Neuronal stem cell (in vitro differentiated cells): ENCODE data around the gene RASSF8.
A peak's percentile ranks its signal among the peaks of the same experiment; 100 is the strongest.

Experiments used
- DNase-seq: peaks from one replicate; pipeline ENCODE4 v3.0.0-alpha.2; 2013; ENCODE audit warnings: low spot score
- H2AFZ ChIP-seq: one replicate; pipeline ENCODE4 v1.6.1; 2013; ENCODE audit warnings: mild to moderate bottlenecking, low read length, inconsistent platforms
- H2AK5ac ChIP-seq: 2 replicates; pipeline ENCODE4 v1.6.1; 2013; ENCODE audit warnings: low read depth, mild to moderate bottlenecking, inconsistent platforms, low read length, moderate library complexity, mixed read lengths
- H2BK120ac ChIP-seq: 2 replicates; pipeline ENCODE4 v1.6.1; 2013; ENCODE audit warnings: low read depth, mild to moderate bottlenecking, inconsistent platforms, low read length, moderate library complexity, mixed read lengths
- H2BK12ac ChIP-seq: one replicate; pipeline ENCODE4 v1.6.1; 2013; ENCODE audit warnings: low read length, inconsistent platforms
- H2BK15ac ChIP-seq: 2 replicates; pipeline ENCODE4 v1.6.1; 2013; ENCODE audit warnings: mild to moderate bottlenecking, low read length, inconsistent platforms, mixed read lengths
- H2BK5ac ChIP-seq: one replicate; pipeline ENCODE4 v1.6.1; 2013; ENCODE audit warnings: inconsistent platforms, mild to moderate bottlenecking, low read length, moderate library complexity
- H3K14ac ChIP-seq: one replicate; pipeline ENCODE4 v1.6.1; 2013; ENCODE audit warnings: low read length, inconsistent platforms
- H3K18ac ChIP-seq: 2 replicates; pipeline ENCODE4 v1.6.1; 2013; ENCODE audit warnings: low read length, inconsistent platforms
- H3K23ac ChIP-seq: 2 replicates; pipeline ENCODE4 v1.6.1; 2013; ENCODE audit warnings: low read depth, mild to moderate bottlenecking, mixed read lengths, low read length, inconsistent platforms; ENCODE audit not compliant: poor library complexity
- H3K27ac ChIP-seq: replicated peaks from 3 replicates; pipeline ENCODE4 v1.5.1; 2013; ENCODE audit warnings: low read length, inconsistent platforms
- H3K27me3 ChIP-seq, 3 experiments: 2 replicates each; pipeline ENCODE4 v1.6.1; 2013; ENCODE audit warnings: low read length in 3 of 3, mild to moderate bottlenecking in 2 of 3, inconsistent platforms in 1 of 3, low read depth in 1 of 3, mixed read lengths in 1 of 3, moderate library complexity in 1 of 3; ENCODE audit not compliant: control insufficient read depth in 3 of 3, insufficient read depth in 3 of 3
- H3K36me3 ChIP-seq, 2 donors: replicated peaks in 1 of 2; 2 replicates each; pipeline ENCODE4 v1.6.1; 2013; ENCODE audit warnings: low read length in 2 of 2; ENCODE audit not compliant: control insufficient read depth in 2 of 2, insufficient read depth in 2 of 2
- H3K4ac ChIP-seq: 2 replicates; pipeline ENCODE4 v1.6.1; 2013; ENCODE audit warnings: inconsistent platforms, mild to moderate bottlenecking, low read length, moderate library complexity
- H3K4me1 ChIP-seq, 2 donors: 1 replicate in 1 of 2; 2 replicates in 1 of 2; pipeline ENCODE4 v1.6.1; 2013; ENCODE audit warnings: low read length in 2 of 2, low read depth in 1 of 2; ENCODE audit not compliant: control insufficient read depth in 2 of 2, insufficient read depth in 1 of 2
- H3K4me2 ChIP-seq: one replicate; pipeline ENCODE4 v1.6.1; 2013; ENCODE audit warnings: mild to moderate bottlenecking, low read length, inconsistent platforms; ENCODE audit not compliant: insufficient read depth, poor library complexity, severe bottlenecking
- H3K4me3 ChIP-seq, 2 donors: 2 replicates each; pipeline ENCODE4 v1.5.1; 2013; ENCODE audit warnings: low read length in 2 of 2, mild to moderate bottlenecking in 2 of 2, inconsistent platforms in 1 of 2, moderate library complexity in 1 of 2
- H3K79me1 ChIP-seq: one replicate; pipeline ENCODE4 v1.6.1; 2013; ENCODE audit warnings: low read depth, mild to moderate bottlenecking, inconsistent platforms, low read length, moderate library complexity
- H3K9ac ChIP-seq: one replicate; pipeline ENCODE4 v1.6.1; 2013; ENCODE audit warnings: mild to moderate bottlenecking, low read depth, low read length, inconsistent platforms; ENCODE audit not compliant: poor library complexity
- H3K9me3 ChIP-seq, 2 donors: replicated peaks in 1 of 2; 2 replicates each; pipeline versions ENCODE3 to v1.6.1; 2013; ENCODE audit warnings: low read length in 2 of 2, mild to moderate bottlenecking in 2 of 2, inconsistent platforms in 1 of 2, low read depth in 1 of 2, mixed read lengths in 1 of 2, moderate library complexity in 1 of 2; ENCODE audit not compliant: control insufficient read depth in 2 of 2, insufficient read depth in 1 of 2
- H4K8ac ChIP-seq: one replicate; pipeline ENCODE4 v1.6.1; 2013; ENCODE audit warnings: low read depth, mild to moderate bottlenecking, inconsistent platforms, low read length, moderate library complexity
- H4K91ac ChIP-seq: one replicate; pipeline ENCODE4 v1.6.1; 2013; ENCODE audit warnings: low read length, low read depth, mild to moderate bottlenecking, inconsistent platforms; ENCODE audit not compliant: poor library complexity
- WGBS, 2 donors: extraction: QIAGEN DNeasy Blood & Tissue Kit; methylation state at CpG; one replicate each; pipeline ENCODE4 v1.1.7; 2013; ENCODE audit warnings: missing lambda C conversion rate in 2 of 2, mixed read lengths in 1 of 2; ENCODE audit not compliant: insufficient read length in 2 of 2, insufficient replicate concordance in 1 of 2; ENCODE audit errors: extremely low coverage in 2 of 2; 5-methylcytosine and 5-hydroxymethylcytosine counted together

RASSF8 gene

GRCh38 chr12:25975179-25975578, 16.7 kb downstream of the RASSF8 start:
- Histone ChIP-seq H3K4me3 (no peak overlapping the region), H2BK12ac (no peak overlapping the region), H3K9me3 (no peaks in the 10 kb centered on the region), H3K36me3 (no peaks in the 10 kb centered on the region), H3K4ac (no peak overlapping the region), H2AFZ (no peak overlapping the region), H3K18ac (no peak overlapping the region), H3K4me1 (peaks cover 5 to 35% of the 10 kb centered on the region in 2 donors), H3K27me3 (no peaks in the 10 kb centered on the region), H3K4me2 (no peak overlapping the region), H2BK120ac (no peak overlapping the region), H2BK5ac (no peak overlapping the region), H3K27ac (no peak overlapping the region), H4K91ac (no peak overlapping the region), H4K8ac (no peak overlapping the region), H3K23ac (no peak overlapping the region), H3K79me1 (peaks cover 3% of the 10 kb centered on the region), H3K14ac (no peak overlapping the region), H2AK5ac (no peak overlapping the region), H3K9ac (no peak overlapping the region), H2BK15ac (no peak overlapping the region)
- DNase-seq: no peak
- WGBS, 2 donors: no CpG with 5 or more reads among the region's 3 CpGs

DNA sequence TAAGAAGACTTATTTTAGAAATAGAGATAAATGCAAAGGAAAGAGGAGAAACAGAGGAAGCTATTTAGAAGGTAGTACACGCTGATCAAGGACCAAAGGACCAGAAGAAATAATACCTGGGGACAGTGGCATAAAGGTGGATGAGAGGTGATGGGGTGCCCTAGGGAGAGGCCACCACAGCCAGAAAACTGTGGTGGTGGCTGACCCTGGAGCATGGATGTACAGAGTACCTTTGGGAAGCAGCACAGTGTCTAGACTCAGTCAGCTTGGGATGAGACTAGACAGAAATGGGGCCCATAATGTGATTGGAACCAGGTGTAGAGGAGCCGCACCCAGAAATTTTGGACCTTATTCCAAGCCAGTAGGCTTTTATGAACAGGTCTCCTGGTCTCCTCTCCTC, 17.2 kb downstream of the RASSF8 start:
- Histone ChIP-seq H3K4me1 (peaks cover 5 to 33% of the 10 kb centered on the region in 2 donors), H3K4me3 (no peak overlapping the region), H2AFZ (no peak overlapping the region), H3K27me3 (no peaks in the 10 kb centered on the region), H3K18ac (no peak overlapping the region), H2AK5ac (no peak overlapping the region), H3K4ac (no peak overlapping the region), H2BK120ac (no peak overlapping the region), H3K27ac (no peak overlapping the region), H3K36me3 (no peaks in the 10 kb centered on the region), H3K9ac (no peak overlapping the region), H4K91ac (no peak overlapping the region), H2BK12ac (no peak overlapping the region), H3K4me2 (no peak overlapping the region), H3K79me1 (no peaks in the 10 kb centered on the region), H4K8ac (no peak overlapping the region), H3K9me3 (no peaks in the 10 kb centered on the region), H2BK5ac (no peak overlapping the region), H2BK15ac (no peak overlapping the region), H3K14ac (no peak overlapping the region), H3K23ac (no peak overlapping the region)
- WGBS, 2 donors: no CpG with 5 or more reads among the region's 2 CpGs
- no peak for DNase-seq

- H3K4ac ChIP-seq: no peak overlapping the region
- H3K14ac ChIP-seq: no peak overlapping the region
- H3K79me1 ChIP-seq: no peaks in the 10 kb centered on the region
- no peaks in the 10 kb centered on the region for H3K9me3 ChIP-seq
- no peak overlapping the region for H3K4me2 ChIP-seq
- H2BK120ac ChIP-seq: no peak overlapping the region
- no peak overlapping the region for H2BK15ac ChIP-seq
- H2AK5ac ChIP-seq: no peak overlapping the region
- H3K4me1 ChIP-seq: peaks cover 5 to 33% of the 10 kb centered on the region in 2 donors
- H3K4me3 ChIP-seq: no peak overlapping the region
- no peak overlapping the region for H2AFZ ChIP-seq
- no peak overlapping the region for H3K23ac ChIP-seq
- H2BK12ac ChIP-seq: no peak overlapping the region
- H3K36me3 ChIP-seq: no peaks in the 10 kb centered on the region
- WGBS, 2 donors: no CpG with 5 or more reads among the region's 4 CpGs
- H3K9ac ChIP-seq: no peak overlapping the region
- peak overlapping the region; percentile 29 for H3K27ac ChIP-seq
- no peaks in the 10 kb centered on the region for H3K27me3 ChIP-seq
- H2BK5ac ChIP-seq: no peak overlapping the region
- no peak overlapping the region for H4K91ac ChIP-seq
- H4K8ac ChIP-seq: no peak overlapping the region
- DNase-seq: no peak
- H3K18ac ChIP-seq: no peak overlapping the region
Measured at GRCh38 chr12:25976289-25976688, 17.8 kb downstream of the RASSF8 start.

DNA sequence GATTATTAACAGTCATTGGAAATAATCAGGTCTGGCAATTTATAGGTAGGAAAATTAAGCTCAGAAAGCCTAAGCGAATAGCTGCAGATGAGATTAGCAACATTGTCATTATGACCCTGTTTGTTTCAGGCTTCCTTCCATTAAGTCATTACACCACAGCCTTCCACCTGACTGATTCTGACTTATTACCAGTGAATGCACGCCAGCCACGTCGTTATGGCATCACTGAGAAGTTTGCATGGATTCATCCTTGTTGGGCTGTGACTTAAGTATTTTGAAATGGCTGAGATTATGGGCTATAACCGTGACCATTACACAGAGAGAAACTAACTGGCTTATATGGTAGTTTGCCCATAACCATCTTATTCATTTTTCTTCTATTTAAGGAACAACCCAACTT, 18.6 kb downstream of the RASSF8 start:
- no CpG with 5 or more reads among the region's 5 CpGs for WGBS, 2 donors
- H3K4ac ChIP-seq: no peak overlapping the region

More for the DNA sequence above, 18.6 kb downstream of the RASSF8 start:
- Histone ChIP-seq H3K4me3 (no peak overlapping the region), H3K4me1 (peaks cover 5 to 33% of the 10 kb centered on the region in 2 donors), H3K9ac (no peak overlapping the region), H3K27me3 (no peaks in the 10 kb centered on the region), H2BK15ac (no peak overlapping the region), H3K36me3 (no peaks in the 10 kb centered on the region), H2BK5ac (no peak overlapping the region), H2AK5ac (no peak overlapping the region), H3K18ac (no peak overlapping the region), H2AFZ (no peak overlapping the region), H3K27ac (no peak overlapping the region), H4K8ac (no peak overlapping the region), H2BK12ac (no peak overlapping the region), H4K91ac (no peak overlapping the region), H3K9me3 (no peaks in the 10 kb centered on the region), H2BK120ac (no peak overlapping the region), H3K23ac (no peak overlapping the region), H3K79me1 (no peaks in the 10 kb centered on the region), H3K14ac (no peak overlapping the region), H3K4me2 (no peak overlapping the region)
- no peak for DNase-seq
